ENCODE results near the gene LOXL1. TPM values are rescaled to one million over a fixed set of nuclear protein-coding genes. Genes with fewer than 3 reads are reported as not detected.

Gene LOXL1
- total and polyA plus RNA-seq, 9 of the 15 experiments (the other 6 are each of a cell fraction or from before 2014, with no cell fraction given): 0.14 TPM; not detected in 8

- TF ChIP-seq, protein P1, sequence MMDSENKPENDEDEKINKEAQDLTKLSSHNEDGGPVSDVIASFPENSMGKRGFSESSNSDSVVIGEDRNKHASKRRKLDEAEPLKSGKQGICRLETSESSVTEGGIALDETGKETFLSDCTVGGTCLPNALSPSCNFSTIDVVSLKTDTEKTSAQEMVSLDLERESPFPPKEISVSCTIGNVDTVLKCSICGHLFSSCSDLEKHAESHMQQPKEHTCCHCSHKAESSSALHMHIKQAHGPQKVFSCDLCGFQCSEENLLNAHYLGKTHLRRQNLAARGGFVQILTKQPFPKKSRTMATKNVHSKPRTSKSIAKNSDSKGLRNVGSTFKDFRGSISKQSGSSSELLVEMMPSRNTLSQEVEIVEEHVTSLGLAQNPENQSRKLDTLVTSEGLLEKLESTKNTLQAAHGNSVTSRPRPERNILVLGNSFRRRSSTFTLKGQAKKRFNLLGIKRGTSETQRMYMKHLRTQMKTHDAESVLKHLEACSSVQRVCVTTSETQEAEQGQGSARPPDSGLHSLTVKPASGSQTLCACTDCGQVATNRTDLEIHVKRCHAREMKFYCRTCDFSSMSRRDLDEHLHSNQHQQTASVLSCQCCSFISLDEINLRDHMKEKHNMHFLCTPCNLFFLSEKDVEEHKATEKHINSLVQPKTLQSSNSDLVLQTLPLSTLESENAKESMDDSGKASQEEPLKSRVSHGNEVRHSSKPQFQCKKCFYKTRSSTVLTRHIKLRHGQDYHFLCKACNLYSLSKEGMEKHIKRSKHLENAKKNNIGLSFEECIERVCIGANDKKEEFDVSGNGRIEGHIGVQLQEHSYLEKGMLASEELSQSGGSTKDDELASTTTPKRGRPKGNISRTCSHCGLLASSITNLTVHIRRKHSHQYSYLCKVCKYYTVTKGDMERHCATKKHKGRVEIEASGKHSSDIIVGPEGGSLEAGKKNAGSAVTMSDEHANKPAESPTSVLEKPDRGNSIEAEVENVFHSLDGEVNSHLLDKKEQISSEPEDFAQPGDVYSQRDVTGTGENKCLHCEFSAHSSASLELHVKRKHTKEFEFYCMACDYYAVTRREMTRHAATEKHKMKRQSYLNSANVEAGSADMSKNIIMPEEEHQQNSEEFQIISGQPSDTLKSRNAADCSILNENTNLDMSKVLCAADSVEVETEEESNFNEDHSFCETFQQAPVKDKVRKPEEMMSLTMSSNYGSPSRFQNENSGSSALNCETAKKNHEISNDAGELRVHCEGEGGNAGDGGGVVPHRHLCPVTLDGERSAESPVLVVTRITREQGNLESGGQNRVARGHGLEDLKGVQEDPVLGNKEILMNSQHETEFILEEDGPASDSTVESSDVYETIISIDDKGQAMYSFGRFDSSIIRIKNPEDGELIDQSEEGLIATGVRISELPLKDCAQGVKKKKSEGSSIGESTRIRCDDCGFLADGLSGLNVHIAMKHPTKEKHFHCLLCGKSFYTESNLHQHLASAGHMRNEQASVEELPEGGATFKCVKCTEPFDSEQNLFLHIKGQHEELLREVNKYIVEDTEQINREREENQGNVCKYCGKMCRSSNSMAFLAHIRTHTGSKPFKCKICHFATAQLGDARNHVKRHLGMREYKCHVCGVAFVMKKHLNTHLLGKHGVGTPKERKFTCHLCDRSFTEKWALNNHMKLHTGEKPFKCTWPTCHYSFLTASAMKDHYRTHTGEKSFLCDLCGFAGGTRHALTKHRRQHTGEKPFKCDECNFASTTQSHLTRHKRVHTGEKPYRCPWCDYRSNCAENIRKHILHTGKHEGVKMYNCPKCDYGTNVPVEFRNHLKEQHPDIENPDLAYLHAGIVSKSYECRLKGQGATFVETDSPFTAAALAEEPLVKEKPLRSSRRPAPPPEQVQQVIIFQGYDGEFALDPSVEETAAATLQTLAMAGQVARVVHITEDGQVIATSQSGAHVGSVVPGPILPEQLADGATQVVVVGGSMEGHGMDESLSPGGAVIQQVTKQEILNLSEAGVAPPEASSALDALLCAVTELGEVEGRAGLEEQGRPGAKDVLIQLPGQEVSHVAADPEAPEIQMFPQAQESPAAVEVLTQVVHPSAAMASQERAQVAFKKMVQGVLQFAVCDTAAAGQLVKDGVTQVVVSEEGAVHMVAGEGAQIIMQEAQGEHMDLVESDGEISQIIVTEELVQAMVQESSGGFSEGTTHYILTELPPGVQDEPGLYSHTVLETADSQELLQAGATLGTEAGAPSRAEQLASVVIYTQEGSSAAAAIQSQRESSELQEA (IDR thresholded peaks at IDR 0.05; ENCODE audit: low read depth): no peak
- TF ChIP-seq PHF20 (IDR thresholded peaks at IDR 0.05; ENCODE audit: partially characterized antibody): no peak
- no peak for TF ChIP-seq HLTF (IDR thresholded peaks at IDR 0.05)
- no peak for TF ChIP-seq ATF4 (CRISPR knock-in tag; IDR thresholded peaks at IDR 0.05)
- TF ChIP-seq ZFP36 (IDR thresholded peaks at IDR 0.05; ENCODE audit: low read depth, low read length, partially characterized antibody): no peak
- no peak for TF ChIP-seq NUFIP1 (IDR thresholded peaks at IDR 0.05; ENCODE audit: partially characterized antibody)
- no peak for TF ChIP-seq TCF15 (CRISPR knock-in tag; IDR thresholded peaks at IDR 0.05)
- no peak for TF ChIP-seq NR4A1 (CRISPR knock-in tag; IDR thresholded peaks at IDR 0.05)
- no peak for TF ChIP-seq NR4A1 (tag; IDR thresholded peaks at IDR 0.05)
- TF ChIP-seq KDM4B (IDR thresholded peaks at IDR 0.05; ENCODE audit: borderline replicate concordance in 2 of 2, low read depth in 1 of 2): no peak
- no peak for TF ChIP-seq TEAD1 (CRISPR knock-in tag; IDR thresholded peaks at IDR 0.05)
- TF ChIP-seq NRF1 (conservative IDR thresholded peaks at IDR 0.05 in 1 of 2, IDR thresholded peaks at IDR 0.05 in 1 of 2): no peak
- no peak for TF ChIP-seq ZNF165 (CRISPR knock-in tag; IDR thresholded peaks at IDR 0.05; ENCODE audit: borderline replicate concordance)
Observed at GRCh38 chr15:73941871-73942635, 15.8 kb downstream of the LOXL1 start (continued).

All from K562 (cell line).